ENCODE measurements around the gene CDK17. TPM values are rescaled to one million over a fixed set of nuclear protein-coding genes. Genes with fewer than 3 reads are reported as not detected.

The CDK17 gene
- total and polyA plus RNA-seq, 2 of the 8 experiments (the other 6 are each of a cell fraction or from before 2014, with no cell fraction given) = 5.8 to 20.0 TPM

GRCh38 chr12:96249196-96250118 lies 150.8 kb downstream of the CDK17 start:
- no peaks in the 10 kb centered on the region for H4K20me1 ChIP-seq (replicated peaks in 1 of 2; ENCODE audit: control insufficient read depth in 1 of 2, insufficient read depth in 2 of 2, low read length in 2 of 2)
- no peak overlapping the region for H3K27ac ChIP-seq (ENCODE audit: low read depth, low read length)
- H3K79me2 ChIP-seq (ENCODE audit: control insufficient read depth in 1 of 2, insufficient read depth in 2 of 2, low read length in 2 of 2) = no peaks in the 10 kb centered on the region
- no peak overlapping the region for H3K23ac ChIP-seq (ENCODE audit: insufficient read length)
- FAIRE-seq (no peak), DNase-seq (ENCODE audit: low read depth in 1 of 2, low spot score in 2 of 2) (no peak)
- no peaks in the 10 kb centered on the region for H3K27me3 ChIP-seq (replicated peaks in 1 of 4; ENCODE audit: control insufficient read depth in 3 of 4, extremely low read depth in 1 of 4, insufficient read depth in 3 of 4, low read length in 3 of 4)
- no peak overlapping the region for H2AK5ac ChIP-seq (ENCODE audit: low read depth, low read length)
- peak overlapping the region; percentile 40; the same call in 1 of the 2 replicates for H4K8ac ChIP-seq (ENCODE audit: extremely low read depth, insufficient read depth, low read length)
- H3K23me2 ChIP-seq (ENCODE audit: low read depth, low read length) = 0 out of 2 replicates have a peak, but pooled peaks cover 2% of the 10 kb centered on the region
- H2AFZ ChIP-seq (ENCODE audit: low read length) = no peak overlapping the region
- no peak overlapping the region for H4K91ac ChIP-seq (replicated peaks; ENCODE audit: insufficient read length, low read length)
- H3K79me1 ChIP-seq (ENCODE audit: low read depth, low read length) = no peaks in the 10 kb centered on the region
- no peak overlapping the region for H2BK20ac ChIP-seq (ENCODE audit: low read length)
- no peak overlapping the region for H2BK15ac ChIP-seq (ENCODE audit: low read length)
- ChIA-PET POLR2A (ENCODE audit: partially characterized antibody) (interaction anchor here (0.9 kb wide), 1 partner anchor 12 kb away, joined by 3 read pairs; no protein-coding TSS in a partner anchor), CTCF (ENCODE audit: partially characterized antibody) (interaction anchor here (1.3 to 1.6 kb wide), 3 partner anchors 151 to 267 kb away, joined by 3 to 5 read pairs (median 5); partner anchors contain the start of gene CDK17)
- no peak overlapping the region for H3K14ac ChIP-seq (ENCODE audit: insufficient read length)
- H3K9ac ChIP-seq (replicated peaks in 1 of 4; ENCODE audit: extremely low read depth in 1 of 4, low read depth in 3 of 4, low read length in 3 of 4) = no peak overlapping the region
- no peak overlapping the region for H3K18ac ChIP-seq (ENCODE audit: extremely low read depth, low read length)
- H2BK120ac ChIP-seq (replicated peaks; ENCODE audit: low read depth, low read length) = no peak overlapping the region
- H3K4me2 ChIP-seq (ENCODE audit: insufficient read depth in 1 of 2, low read depth in 2 of 2, low read length in 2 of 2) = no peak overlapping the region
- WGBS, 2 experiments (ENCODE audit: extremely low coverage in 1 of 2, insufficient coverage in 1 of 2, insufficient read length in 1 of 2, insufficient replicate concordance in 2 of 2, low coverage in 1 of 2, low lambda C conversion rate in 2 of 2, missing lambda C conversion rate in 1 of 2) = 95% methylated on average over 15 of the region's 16 CpGs; no CpG with 5 or more reads in 1 of the 2 experiments
- H3K4ac ChIP-seq (replicated peaks; ENCODE audit: insufficient read length, low read depth, low read length) = no peak overlapping the region
- no peaks in the 10 kb centered on the region for H3K4me1 ChIP-seq (replicated peaks in 1 of 4; ENCODE audit: control insufficient read depth in 3 of 4, insufficient read depth in 4 of 4, low read length in 3 of 4)
- peaks cover 0 to 3% (median 0%) of the 10 kb centered on the region in 4 experiments; a peak in 3 of 8 replicates for H3K36me3 ChIP-seq (ENCODE audit: control insufficient read depth in 2 of 4, insufficient read depth in 4 of 4, low read length in 3 of 4)
- no peak overlapping the region for H4K5ac ChIP-seq (ENCODE audit: insufficient read length, low read depth, low read length)
- H3K56ac ChIP-seq (replicated peaks; ENCODE audit: insufficient read length, low read depth, low read length) = no peak overlapping the region
- no peak overlapping the region for H2BK12ac ChIP-seq (ENCODE audit: low read depth, low read length)
- no peak overlapping the region for H3K4me3 ChIP-seq (ENCODE audit: extremely low read depth in 1 of 4, insufficient read depth in 2 of 4, low read depth in 3 of 4, low read length in 4 of 4)
- TF ChIP-seq CBX5 (IDR thresholded peaks at IDR 0.05; ENCODE audit: low read depth, low read length) (no peak), TEAD4 (IDR thresholded peaks at IDR 0.05; ENCODE audit: low read depth, low read length) (no peak), BRCA1 (IDR thresholded peaks at IDR 0.05; ENCODE audit: low read depth, low read length) (no peak)
- no peaks in the 10 kb centered on the region for H3K9me3 ChIP-seq (ENCODE audit: insufficient read depth in 2 of 2, low read depth in 1 of 2, low read length in 1 of 2)
- peak overlapping the region; percentile 35; the same call in 1 of the 2 replicates for H2BK5ac ChIP-seq (ENCODE audit: low read depth, low read length)
